ENCODE measurements around the gene FBXL5. TPM values are rescaled to one million over a fixed set of nuclear protein-coding genes. Genes with fewer than 3 reads are reported as not detected.

Gene FBXL5
- total and polyA plus RNA-seq, 9 of the 15 experiments (the other 6 are each of a cell fraction or from before 2014, with no cell fraction given) = 6.0 to 35.2 (median 22.1) TPM

GRCh38 chr4:15654593-15655222 lies 449 bp downstream of the FBXL5 start (continued):
- TF ChIP-seq ETS1 (conservative IDR thresholded peaks at IDR 0.05; ENCODE audit: control insufficient read depth, low read depth, low read length) (0 out of 2 replicates have a peak, but pooled peaks have one; percentile 25), ZNF212 (CRISPR knock-in tag; IDR thresholded peaks at IDR 0.05) (0 out of 2 replicates have a peak, but pooled peaks have one; percentile 17), ELF4 (CRISPR knock-in tag; IDR thresholded peaks at IDR 0.05) (no peak), SMAD1 (IDR thresholded peaks at IDR 0.05; ENCODE audit: low read depth, low read length, partially characterized antibody) (no peak), EZH2 (IDR thresholded peaks at IDR 0.05; ENCODE audit: borderline replicate concordance, low read depth, low read length) (no peak), TCF7 (IDR thresholded peaks at IDR 0.05; ENCODE audit: borderline replicate concordance) (no peak), BACH1 (tag; IDR thresholded peaks at IDR 0.05) (no peak), ZNF253 (CRISPR knock-in tag; conservative IDR thresholded peaks at IDR 0.05) (no peak), SMAD3 (CRISPR knock-in tag; conservative IDR thresholded peaks at IDR 0.05) (no peak), ZNF217 (CRISPR knock-in tag; IDR thresholded peaks at IDR 0.05) (no peak), HMG20B (CRISPR knock-in tag; IDR thresholded peaks at IDR 0.05) (no peak), YY1 (IDR thresholded peaks at IDR 0.05; ENCODE audit: borderline replicate concordance in 1 of 3, control insufficient read depth in 1 of 3, extremely low read depth in 1 of 3, insufficient read depth in 3 of 3, insufficient read length in 1 of 3, insufficient replicate concordance in 2 of 3, low read depth in 1 of 3, low read length in 2 of 3) (peak in 1 of 3 experiments; percentile 1), SRSF3 (IDR thresholded peaks at IDR 0.05; ENCODE audit: insufficient read depth, low read length) (no peak), ZNF707 (CRISPR knock-in tag; conservative IDR thresholded peaks at IDR 0.05) (no peak), CCAR2 (IDR thresholded peaks at IDR 0.05; ENCODE audit: low read depth, low read length) (no peak), ILF3 (IDR thresholded peaks at IDR 0.05; ENCODE audit: borderline replicate concordance) (no peak), KAT7 (CRISPR knock-in tag; IDR thresholded peaks at IDR 0.05; ENCODE audit: borderline replicate concordance) (peak; percentile 59), HSF4 (CRISPR knock-in tag; IDR thresholded peaks at IDR 0.05; ENCODE audit: borderline replicate concordance) (no peak), PHB (CRISPR knock-in tag; IDR thresholded peaks at IDR 0.05) (no peak), SMARCA4 (IDR thresholded peaks at IDR 0.05) (no peak), L3MBTL2 (IDR thresholded peaks at IDR 0.05) (peak; percentile 9; the same call in 1 of the 2 replicates), SRF (CRISPR knock-in tag; IDR thresholded peaks at IDR 0.05) (no peak), ZNF282 (CRISPR knock-in tag; IDR thresholded peaks at IDR 0.05) (no peak)
